IMR-90 (cell line): ENCODE data around the gene SLITRK5. TPM values are rescaled to one million over a fixed set of nuclear protein-coding genes. Genes with fewer than 3 reads are reported as not detected.

Experiments
- ATAC-seq: fragments of 200-7000 bp; cut with Tn5 transposase; 2 replicates; pipeline ENCODE4 v1.9.1; 2020; ENCODE audit warnings: low read depth, mild to moderate bottlenecking, moderate library complexity
- BruUV-seq: library from RNA; stranded (reverse); fragments of 400-500 nt; replicated peaks from 2 replicates; lab custom pipeline; 2021; lab: Mats Ljungman, UMichigan
- CTCF ChIA-PET: fragments of 300-600 bp; formaldehyde crosslinking; extraction: SDS; loops from one replicate; lab custom pipeline; 2021; ENCODE audit warnings: antibody characterized with exemption; lab: Yijun Ruan, JAX
- POLR2A ChIA-PET: fragments of 300-600 bp; sonication (Branson Sonifier 250); formaldehyde crosslinking; loops from one replicate; lab custom pipeline; 2022; ENCODE audit warnings: antibody characterized with exemption; ENCODE audit not compliant: unreplicated experiment; lab: Charles Lee
- DNase-seq: peaks from one replicate; pipeline ENCODE4 v3.0.0; 2013
- H2AFZ ChIP-seq: replicated peaks from 2 replicates; pipeline ENCODE3; 2013; ENCODE audit warnings: low read length, mild to moderate bottlenecking; ENCODE audit not compliant: poor library complexity
- H2AK5ac ChIP-seq: 2 replicates; pipeline ENCODE4 v1.6.1; 2013; ENCODE audit warnings: low read depth, low read length, inconsistent platforms
- H2AK9ac ChIP-seq: replicated peaks from 2 replicates; pipeline ENCODE3; 2013; ENCODE audit warnings: mild to moderate bottlenecking, low read depth, low read length, moderate library complexity; ENCODE audit not compliant: poor library complexity
- H2BK120ac ChIP-seq: 2 replicates; pipeline ENCODE4 v1.6.1; 2013; ENCODE audit warnings: low read depth, low read length, inconsistent platforms
- H2BK15ac ChIP-seq: 3 replicates; pipeline ENCODE4 v1.6.1; 2013; ENCODE audit warnings: low read depth, low read length, inconsistent platforms
- H2BK20ac ChIP-seq: 2 replicates; pipeline ENCODE4 v1.6.1; 2013; ENCODE audit warnings: low read depth, mild to moderate bottlenecking, inconsistent platforms, low read length, moderate library complexity
- H2BK5ac ChIP-seq: 2 replicates; pipeline ENCODE4 v1.6.1; 2013; ENCODE audit warnings: mild to moderate bottlenecking, low read depth, low read length, inconsistent platforms; ENCODE audit not compliant: poor library complexity, severe bottlenecking
- H3K14ac ChIP-seq: replicated peaks from 2 replicates; pipeline ENCODE4 v1.6.1; 2013; ENCODE audit warnings: low read depth, low read length, inconsistent platforms
- H3K18ac ChIP-seq: 2 replicates; pipeline ENCODE4 v1.6.1; 2013; ENCODE audit warnings: low read depth, low read length, control low read depth
- H3K23ac ChIP-seq: 2 replicates; pipeline ENCODE4 v1.6.1; 2013; ENCODE audit warnings: low read depth, low read length, inconsistent platforms
- H3K27ac ChIP-seq: 2 replicates; pipeline ENCODE4 v1.5.1; 2013; ENCODE audit warnings: mild to moderate bottlenecking, control low read depth, low read length; ENCODE audit not compliant: insufficient read depth
- H3K27me3 ChIP-seq: 2 replicates; pipeline ENCODE4 v1.6.1; 2013; ENCODE audit warnings: low read length; ENCODE audit not compliant: control insufficient read depth, insufficient read depth
- H3K36me3 ChIP-seq: 2 replicates; pipeline ENCODE4 v1.6.1; 2013; ENCODE audit warnings: low read length, mixed read lengths; ENCODE audit not compliant: control insufficient read depth, insufficient read depth
- H3K4ac ChIP-seq: 2 replicates; pipeline ENCODE4 v1.6.1; 2013; ENCODE audit warnings: low read depth, low read length, inconsistent platforms
- H3K4me1 ChIP-seq: 2 replicates; pipeline ENCODE4 v1.6.1; 2013; ENCODE audit warnings: low read length, mixed read lengths; ENCODE audit not compliant: control insufficient read depth, insufficient read depth
- H3K4me2 ChIP-seq: 2 replicates; pipeline ENCODE4 v1.6.1; 2013; ENCODE audit warnings: low read depth, mild to moderate bottlenecking, control low read depth, low read length, moderate library complexity
- H3K4me3 ChIP-seq: 2 replicates; pipeline ENCODE4 v1.5.1; 2013; ENCODE audit warnings: low read depth, mild to moderate bottlenecking, control low read depth, low read length, moderate library complexity; ENCODE audit not compliant: insufficient read depth
- H3K56ac ChIP-seq: 2 replicates; pipeline ENCODE4 v1.6.1; 2013; ENCODE audit warnings: low read length, inconsistent platforms; ENCODE audit not compliant: insufficient read depth; ENCODE audit errors: extremely low read depth
- H3K79me1 ChIP-seq, 2 experiments: 2 replicates each; pipeline ENCODE4 v1.6.1; 2013; ENCODE audit warnings: low read length in 2 of 2, inconsistent platforms in 1 of 2, low read depth in 1 of 2
- H3K9ac ChIP-seq: 2 replicates; pipeline ENCODE4 v1.6.1; 2013; ENCODE audit warnings: low read depth, low read length, control low read depth
- H3K9me1 ChIP-seq: 2 replicates; pipeline ENCODE4 v1.6.1; 2013; ENCODE audit warnings: low read length, inconsistent platforms; ENCODE audit not compliant: insufficient read depth
- H3K9me3 ChIP-seq: 2 replicates; pipeline ENCODE4 v1.6.1; 2013; ENCODE audit warnings: low read length; ENCODE audit not compliant: control insufficient read depth, insufficient read depth
- H4K20me1 ChIP-seq: 2 replicates; pipeline ENCODE4 v1.6.1; 2013; ENCODE audit warnings: low read length, inconsistent platforms; ENCODE audit not compliant: insufficient read depth
- H4K5ac ChIP-seq: 2 replicates; pipeline ENCODE4 v1.6.1; 2013; ENCODE audit warnings: mild to moderate bottlenecking, low read depth, low read length, control low read depth
- H4K8ac ChIP-seq, 2 experiments: 2 replicates each; pipeline ENCODE4 v1.6.1; 2013; ENCODE audit warnings: low read depth in 2 of 2, low read length in 2 of 2, control low read depth in 1 of 2, inconsistent platforms in 1 of 2
- H4K91ac ChIP-seq: 2 replicates; pipeline ENCODE4 v1.6.1; 2013; ENCODE audit warnings: low read depth, low read length, inconsistent platforms; ENCODE audit not compliant: insufficient read depth
- CEBPB ChIP-seq: IDR thresholded peaks from 2 replicates; pipeline ENCODE4 v1.6.1; 2012; ENCODE audit warnings: low read depth, low read length, improper control_type of control experiment
- CTCF ChIP-seq: conservative IDR thresholded peaks from 2 replicates; pipeline ENCODE4 v1.5.1; 2012; ENCODE audit warnings: mild to moderate bottlenecking, low read depth, low read length, improper control_type of control experiment
- MAFK ChIP-seq: IDR thresholded peaks from 2 replicates; pipeline ENCODE4 v1.6.1; 2012; ENCODE audit warnings: low read depth, low read length, improper control_type of control experiment
- NFE2L2 ChIP-seq: fragments of 150-350 bp; IDR thresholded peaks from 2 replicates; pipeline ENCODE4 v1.6.1; 2016; ENCODE audit warnings: low read depth, mild to moderate bottlenecking, low read length
- RCOR1 ChIP-seq: IDR thresholded peaks from 2 replicates; pipeline ENCODE4 v1.6.1; 2012; ENCODE audit warnings: mild to moderate bottlenecking, low read length, improper control_type of control experiment; ENCODE audit not compliant: insufficient replicate concordance
- RFX5 ChIP-seq: IDR thresholded peaks from 2 replicates; pipeline ENCODE4 v1.8.0; 2012; ENCODE audit warnings: low read depth, mild to moderate bottlenecking, low read length, moderate library complexity
- SMC3 ChIP-seq: fragments of 150-350 bp; IDR thresholded peaks from 2 replicates; pipeline ENCODE4 v1.6.1; 2016; ENCODE audit warnings: low read depth, mild to moderate bottlenecking, antibody characterized with exemption, low read length, moderate library complexity
- WGBS, 2 experiments: methylation state at CpG; one replicate each; pipeline versions ENCODE4 v1.1.5 to v1.1.7; 2013; ENCODE audit warnings: missing lambda C conversion rate in 2 of 2; ENCODE audit not compliant: insufficient read length in 1 of 2; ENCODE audit errors: extremely low coverage in 2 of 2; 5-methylcytosine and 5-hydroxymethylcytosine counted together
- dilution Hi-C: fragments of 300-500 bp; cut with HindIII; formaldehyde crosslinking; loops from one replicate; pipeline ENCODE4 v1.14.3; 2018; ENCODE audit warnings: low sequenced_read_pairs; ENCODE audit not compliant: unreplicated experiment
- in situ Hi-C: fragments of 300-500 bp; cut with MboI; formaldehyde crosslinking; loops from 3 replicates; pipeline ENCODE4 v1.14.3; 2019; ENCODE audit warnings: low sequenced_read_pairs, inconsistent platforms, mixed read lengths
- intact Hi-C: fragments of 100-400 bp; cut with micrococcal nuclease; formaldehyde crosslinking; loops from 2 replicates; pipeline ENCODE4 v1.10.0; 2022
- polyA plus RNA-seq, 3 experiments: library from polyadenylated mRNA; depleted of rRNA; stranded (reverse); fragments of >200 nt; gene quantifications; 2 replicates each; pipeline ENCODE4 v1.2.3, GENCODE V29; 2012; ENCODE audit warnings: low replicate concordance in 1 of 3
- total RNA-seq: library from RNA; depleted of rRNA; stranded (reverse); fragments of >200 nt; gene quantifications from 2 replicates; pipeline ENCODE4 v1.2.3, GENCODE V29; 2012

SLITRK5 gene
- total and polyA plus RNA-seq, 2 of the 4 experiments (the other 2 are of a cell fraction), result under 0.01 to 0.03 TPM

GRCh38 chr13:87677496-87678371 is 6.6 kb downstream of the SLITRK5 start (continued):
- no peak for TF ChIP-seq SMC3

- H2AK5ac ChIP-seq, result no peak overlapping the region
- H2BK120ac ChIP-seq, result no peak overlapping the region
- H4K8ac ChIP-seq, result no peak overlapping the region
- WGBS, 2 experiments, result 56% methylated on average over 4 of the region's 8 CpGs; no CpG with 5 or more reads in 1 of the 2 experiments
- H3K23ac ChIP-seq, result no peak overlapping the region
- peaks cover 10% of the 10 kb centered on the region for H3K27me3 ChIP-seq
- DNase-seq (no peak), ATAC-seq (no peak)
- H4K20me1 ChIP-seq, result no peaks in the 10 kb centered on the region
- H3K14ac ChIP-seq, result no peak overlapping the region
- dilution Hi-C loops (no loop called here), intact Hi-C loops (loop anchor here (10.0 kb wide), 1 partner anchor 404 kb away; no protein-coding TSS in a partner anchor), in situ Hi-C loops (no loop called here)
- peak overlapping the region; percentile 17 for H2AFZ ChIP-seq
- BruUV-seq, result no TSS peak
- no peak overlapping the region for H2BK5ac ChIP-seq
- H3K9ac ChIP-seq, result no peak overlapping the region
- no peak overlapping the region for H4K5ac ChIP-seq
- no peaks in the 10 kb centered on the region for H3K9me1 ChIP-seq
- no peaks in the 10 kb centered on the region for H3K79me1 ChIP-seq
- H3K4ac ChIP-seq, result no peak overlapping the region
- H2BK20ac ChIP-seq, result no peak overlapping the region
- H3K56ac ChIP-seq, result no peak overlapping the region
- no peak overlapping the region for H2BK15ac ChIP-seq
- H3K4me3 ChIP-seq, result no peak overlapping the region
- no peak overlapping the region for H2AK9ac ChIP-seq
- TF ChIP-seq MAFK, result no peak
- no peak for TF ChIP-seq CEBPB
- TF ChIP-seq NFE2L2, result no peak
- no peak for TF ChIP-seq RCOR1
- no peak for TF ChIP-seq RFX5
- TF ChIP-seq CTCF, result no peak
- CTCF ChIA-PET, result no interaction called here
- H3K9me3 ChIP-seq, result no peaks in the 10 kb centered on the region
- POLR2A ChIA-PET, result no interaction called here
- no peak overlapping the region for H3K27ac ChIP-seq
- H4K91ac ChIP-seq, result no peak overlapping the region
- H3K18ac ChIP-seq, result no peak overlapping the region
- H3K4me2 ChIP-seq, result no peak overlapping the region
- H3K4me1 ChIP-seq, result no peaks in the 10 kb centered on the region
- no peaks in the 10 kb centered on the region for H3K36me3 ChIP-seq
Observed at GRCh38 chr13:87678372-87678752, 7.2 kb downstream of the SLITRK5 start.
